GM23338 (cell line): ENCODE measurements around the gene BICDL2.

Source experiments
- CREB1 ChIP-seq: fragments of 250-450 bp; sonication (Bioruptor Pico); IDR thresholded peaks from 2 replicates; pipeline ENCODE4 v1.5.0; 2020; ENCODE audit warnings: low read depth, mild to moderate bottlenecking, moderate library complexity
- CTCF ChIP-seq, 2 experiments: fragments of 200-600 bp in 1 of 2; sonication (generic) in 1 of 2; conservative IDR thresholded peaks; 2 replicates each; pipeline versions ENCODE4 v1.5.1 to v1.6.1; 2016 to 2017; ENCODE audit warnings: antibody characterized with exemption in 2 of 2, low read depth in 2 of 2, mild to moderate bottlenecking in 2 of 2, moderate library complexity in 1 of 2
- EZH2 ChIP-seq: fragments of 200-600 bp; sonication (generic); IDR thresholded peaks from one replicate; pipeline ENCODE4 v1.8.0; 2017; ENCODE audit warnings: antibody characterized with exemption, mild to moderate bottlenecking, low read depth; ENCODE audit not compliant: unreplicated experiment
- EZH2phosphoT487 ChIP-seq: fragments of 200-600 bp; sonication (generic); IDR thresholded peaks from one replicate; pipeline ENCODE4 v1.8.1; 2018; ENCODE audit warnings: antibody characterized with exemption; ENCODE audit not compliant: unreplicated experiment
- JUNB ChIP-seq: IDR thresholded peaks from one replicate; pipeline ENCODE4 v1.6.1; 2016; ENCODE audit warnings: antibody characterized with exemption; ENCODE audit not compliant: unreplicated experiment
- NANOG ChIP-seq: IDR thresholded peaks from 2 replicates; pipeline ENCODE4 v1.6.1; 2016; ENCODE audit warnings: antibody characterized with exemption, borderline replicate concordance
- POLR2AphosphoS5 ChIP-seq: IDR thresholded peaks from 2 replicates; pipeline ENCODE4 v1.6.1; 2016; ENCODE audit warnings: antibody characterized with exemption, low read depth
- STAT1 ChIP-seq: IDR thresholded peaks from one replicate; pipeline ENCODE4 v1.6.1; 2016; ENCODE audit warnings: antibody characterized with exemption; ENCODE audit not compliant: unreplicated experiment
- ZNF114 ChIP-seq: fragments of 250-450 bp; sonication (Bioruptor Pico); IDR thresholded peaks from 2 replicates; pipeline ENCODE4 v1.5.0; 2020; ENCODE audit warnings: mild to moderate bottlenecking, moderate library complexity
- ZNF331 ChIP-seq: fragments of 250-450 bp; sonication (Bioruptor Pico); IDR thresholded peaks from 2 replicates; pipeline ENCODE4 v1.5.0; 2020; ENCODE audit warnings: low read depth, mild to moderate bottlenecking, moderate library complexity
- TF ChIP-seq, protein P1 (sequence below): IDR thresholded peaks from one replicate; pipeline ENCODE4 v1.6.1; 2018; ENCODE audit warnings: antibody characterized with exemption; ENCODE audit not compliant: unreplicated experiment
- TF ChIP-seq, protein P2 (sequence below): IDR thresholded peaks from 2 replicates; pipeline ENCODE4 v1.6.1; 2016; ENCODE audit warnings: antibody characterized with exemption

DNA sequence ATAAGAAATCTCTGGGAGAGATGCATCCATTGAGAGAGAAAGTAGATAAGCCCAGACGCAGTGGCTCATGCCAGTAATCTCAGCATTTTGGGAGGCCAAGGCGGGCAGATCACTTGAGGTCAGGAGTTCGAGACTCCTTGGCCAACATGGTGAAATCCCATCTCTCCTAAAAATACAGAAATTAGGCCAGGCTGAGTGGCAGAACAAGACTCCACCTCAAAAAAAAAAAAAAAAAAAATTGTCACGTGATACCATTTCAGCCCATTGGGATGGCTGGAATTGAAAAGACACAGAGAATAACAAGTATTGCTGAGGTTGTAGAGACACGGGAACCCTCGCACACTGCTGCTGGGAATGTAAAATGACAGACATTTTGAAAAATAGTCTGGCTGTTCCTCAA, 25.8 kb upstream of the BICDL2 start:
- no peak for TF ChIP-seq POLR2AphosphoS5
- no peak for TF ChIP-seq EZH2
- no peak for TF ChIP-seq CTCF (conservative IDR thresholded peaks at IDR 0.05; ENCODE audit: low read depth in 2 of 2)
- TF ChIP-seq, protein P1, sequence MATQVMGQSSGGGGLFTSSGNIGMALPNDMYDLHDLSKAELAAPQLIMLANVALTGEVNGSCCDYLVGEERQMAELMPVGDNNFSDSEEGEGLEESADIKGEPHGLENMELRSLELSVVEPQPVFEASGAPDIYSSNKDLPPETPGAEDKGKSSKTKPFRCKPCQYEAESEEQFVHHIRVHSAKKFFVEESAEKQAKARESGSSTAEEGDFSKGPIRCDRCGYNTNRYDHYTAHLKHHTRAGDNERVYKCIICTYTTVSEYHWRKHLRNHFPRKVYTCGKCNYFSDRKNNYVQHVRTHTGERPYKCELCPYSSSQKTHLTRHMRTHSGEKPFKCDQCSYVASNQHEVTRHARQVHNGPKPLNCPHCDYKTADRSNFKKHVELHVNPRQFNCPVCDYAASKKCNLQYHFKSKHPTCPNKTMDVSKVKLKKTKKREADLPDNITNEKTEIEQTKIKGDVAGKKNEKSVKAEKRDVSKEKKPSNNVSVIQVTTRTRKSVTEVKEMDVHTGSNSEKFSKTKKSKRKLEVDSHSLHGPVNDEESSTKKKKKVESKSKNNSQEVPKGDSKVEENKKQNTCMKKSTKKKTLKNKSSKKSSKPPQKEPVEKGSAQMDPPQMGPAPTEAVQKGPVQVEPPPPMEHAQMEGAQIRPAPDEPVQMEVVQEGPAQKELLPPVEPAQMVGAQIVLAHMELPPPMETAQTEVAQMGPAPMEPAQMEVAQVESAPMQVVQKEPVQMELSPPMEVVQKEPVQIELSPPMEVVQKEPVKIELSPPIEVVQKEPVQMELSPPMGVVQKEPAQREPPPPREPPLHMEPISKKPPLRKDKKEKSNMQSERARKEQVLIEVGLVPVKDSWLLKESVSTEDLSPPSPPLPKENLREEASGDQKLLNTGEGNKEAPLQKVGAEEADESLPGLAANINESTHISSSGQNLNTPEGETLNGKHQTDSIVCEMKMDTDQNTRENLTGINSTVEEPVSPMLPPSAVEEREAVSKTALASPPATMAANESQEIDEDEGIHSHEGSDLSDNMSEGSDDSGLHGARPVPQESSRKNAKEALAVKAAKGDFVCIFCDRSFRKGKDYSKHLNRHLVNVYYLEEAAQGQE: no peak
- TF ChIP-seq ZNF331 (CRISPR knock-in tag): no peak
- no peak for TF ChIP-seq EZH2phosphoT487
- TF ChIP-seq JUNB: no peak
- TF ChIP-seq ZNF114 (CRISPR knock-in tag): no peak
- TF ChIP-seq CREB1 (CRISPR knock-in tag): no peak
- TF ChIP-seq, protein P2, sequence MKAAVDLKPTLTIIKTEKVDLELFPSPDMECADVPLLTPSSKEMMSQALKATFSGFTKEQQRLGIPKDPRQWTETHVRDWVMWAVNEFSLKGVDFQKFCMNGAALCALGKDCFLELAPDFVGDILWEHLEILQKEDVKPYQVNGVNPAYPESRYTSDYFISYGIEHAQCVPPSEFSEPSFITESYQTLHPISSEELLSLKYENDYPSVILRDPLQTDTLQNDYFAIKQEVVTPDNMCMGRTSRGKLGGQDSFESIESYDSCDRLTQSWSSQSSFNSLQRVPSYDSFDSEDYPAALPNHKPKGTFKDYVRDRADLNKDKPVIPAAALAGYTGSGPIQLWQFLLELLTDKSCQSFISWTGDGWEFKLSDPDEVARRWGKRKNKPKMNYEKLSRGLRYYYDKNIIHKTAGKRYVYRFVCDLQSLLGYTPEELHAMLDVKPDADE: no peak
- TF ChIP-seq NANOG: no peak
- no peak for TF ChIP-seq STAT1
